ENCODE data around the gene CCDC183. TPM values are rescaled to one million over a fixed set of nuclear protein-coding genes. Genes with fewer than 3 reads are reported as not detected.
A peak's percentile ranks its signal among the peaks of the same experiment; 100 is the strongest.

Gene CCDC183
- total RNA-seq, 1 experiment from 2014 or later = not detected

GRCh38 chr9:136847826-136848392, 51.8 kb downstream of the CCDC183 start:
- DNase-seq (ENCODE audit: low read depth) = peak; percentile 65

GRCh38 chr9:136848393-136849037, 52.4 kb downstream of the CCDC183 start:
- DNase-seq (ENCODE audit: low read depth) = no peak

- DNase-seq (ENCODE audit: low read depth) = peak; percentile 98
These were observed 53.2 kb downstream of the CCDC183 start, which contains the start of gene PHPT1 for GRCh38 chr9:136849038-136849959. Gene PHPT1, plus strand, starts transcription at chr9:136849409. Its CDS starts 22 bp downstream, at chr9:136849431.

- DNase-seq (ENCODE audit: low read depth) = no peak
These were observed 54.1 kb downstream of the CCDC183 start for GRCh38 chr9:136849960-136850865.

- DNase-seq (ENCODE audit: low read depth) = no peak
These were observed 55.0 kb downstream of the CCDC183 start for GRCh38 chr9:136850866-136851775.

- no peak for DNase-seq (ENCODE audit: low read depth)
These were observed 56.0 kb downstream of the CCDC183 start, which contains the start of gene MAMDC4 for GRCh38 chr9:136851941-136852663. Gene MAMDC4, plus strand, starts transcription at chr9:136852346. Its CDS starts 71 bp downstream, at chr9:136852417.

- DNase-seq (ENCODE audit: low read depth) = no peak
These were observed 56.8 kb downstream of the CCDC183 start for GRCh38 chr9:136852664-136853595.

GRCh38 chr9:136853596-136854112, 57.5 kb downstream of the CCDC183 start:
- no peak for DNase-seq (ENCODE audit: low read depth)

GRCh38 chr9:136854113-136854841, 58.1 kb downstream of the CCDC183 start:
- DNase-seq (ENCODE audit: low read depth) = no peak

- DNase-seq (ENCODE audit: low read depth) = no peak
These were observed 58.8 kb downstream of the CCDC183 start for GRCh38 chr9:136854842-136855460.

- no peak for DNase-seq (ENCODE audit: low read depth)
These were observed 59.4 kb downstream of the CCDC183 start for GRCh38 chr9:136855461-136856078.

- DNase-seq (ENCODE audit: low read depth) = no peak
These were observed 59.9 kb downstream of the CCDC183 start for GRCh38 chr9:136856079-136856476.

GRCh38 chr9:136856541-136857141, 60.5 kb downstream of the CCDC183 start:
- DNase-seq (ENCODE audit: low read depth) = no peak

GRCh38 chr9:136857166-136857565, 61.0 kb downstream of the CCDC183 start:
- DNase-seq (ENCODE audit: low read depth) = no peak

All from HT1080 (cell line).